Measurements from ENCODE around the gene ANK2. TPM values are rescaled to one million over a fixed set of nuclear protein-coding genes. Genes with fewer than 3 reads are reported as not detected.

ANK2 gene
- total RNA-seq, 1 donor from 2014 or later, result 121 TPM

DNA sequence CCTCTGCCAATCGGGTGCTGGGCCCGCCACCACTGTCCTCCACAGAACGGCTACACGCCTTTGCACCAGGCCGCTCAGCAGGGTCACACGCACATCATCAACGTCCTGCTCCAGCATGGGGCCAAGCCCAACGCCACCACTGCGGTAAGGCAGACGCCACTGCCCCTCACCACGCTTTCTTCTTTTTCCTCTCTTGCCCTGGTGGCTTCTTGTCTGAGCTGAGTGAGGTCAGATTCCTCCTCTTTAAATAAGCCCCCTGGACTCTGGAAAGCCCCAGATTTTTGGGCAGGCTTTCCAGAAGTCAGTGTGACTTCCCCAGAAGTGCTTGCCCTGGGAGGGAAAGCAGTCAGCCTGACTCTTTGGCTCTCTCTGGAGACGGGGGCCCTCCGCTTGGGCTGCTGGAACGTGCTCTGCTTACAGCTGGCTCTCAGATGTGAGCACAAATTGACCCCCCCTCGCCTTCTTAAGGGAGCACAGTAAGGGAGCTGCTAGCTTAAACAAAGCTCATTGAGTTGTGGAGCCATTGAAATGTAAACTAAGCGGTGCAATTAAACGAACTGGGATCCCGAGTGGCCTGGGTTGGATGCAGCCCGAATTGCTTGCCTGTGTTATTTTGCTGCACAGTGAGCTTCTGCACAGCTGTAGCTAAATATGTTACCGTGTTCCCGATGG lies 243.1 kb downstream of the ANK2 start:
- Histone ChIP-seq H3K27ac (peak overlapping the region; percentile 97), H3K9ac (no peak overlapping the region), H3F3A (ENCODE audit: low read depth) (peaks cover 52% of the 10 kb centered on the region), H3K36me3 (peaks cover 5% of the 10 kb centered on the region), H3K4me1 (peaks cover 69% of the 10 kb centered on the region), H3K9me3 (ENCODE audit: low read depth) (no peaks in the 10 kb centered on the region), H3K27me3 (no peaks in the 10 kb centered on the region), H3K4me3 (peak overlapping the region; percentile 27), H3K79me2 (ENCODE audit: low read depth) (peaks cover 3% of the 10 kb centered on the region), H2AFZ (replicated peaks) (peak overlapping the region; percentile 22), H4K20me1 (ENCODE audit: low read depth) (peaks cover 22% of the 10 kb centered on the region), H3K4me2 (peak overlapping the region; percentile 74)
- Mint-ChIP-seq H3K27ac (peak overlapping the region; percentile 97), H3K27me3 (ENCODE audit: insufficient read depth, low read depth) (no peaks in the 10 kb centered on the region), H3K4me1 (peaks cover 55% of the 10 kb centered on the region), H3K9me3 (no peaks in the 10 kb centered on the region), H3K36me3 (peaks cover 2% of the 10 kb centered on the region), H3K4me3 (peak overlapping the region; percentile 79)
- TF ChIP-seq EZH2phosphoT487 (IDR thresholded peaks at IDR 0.05) (peak; percentile 51), EZH2 (IDR thresholded peaks at IDR 0.05) (no peak)
- TF ChIP-seq, protein P1, sequence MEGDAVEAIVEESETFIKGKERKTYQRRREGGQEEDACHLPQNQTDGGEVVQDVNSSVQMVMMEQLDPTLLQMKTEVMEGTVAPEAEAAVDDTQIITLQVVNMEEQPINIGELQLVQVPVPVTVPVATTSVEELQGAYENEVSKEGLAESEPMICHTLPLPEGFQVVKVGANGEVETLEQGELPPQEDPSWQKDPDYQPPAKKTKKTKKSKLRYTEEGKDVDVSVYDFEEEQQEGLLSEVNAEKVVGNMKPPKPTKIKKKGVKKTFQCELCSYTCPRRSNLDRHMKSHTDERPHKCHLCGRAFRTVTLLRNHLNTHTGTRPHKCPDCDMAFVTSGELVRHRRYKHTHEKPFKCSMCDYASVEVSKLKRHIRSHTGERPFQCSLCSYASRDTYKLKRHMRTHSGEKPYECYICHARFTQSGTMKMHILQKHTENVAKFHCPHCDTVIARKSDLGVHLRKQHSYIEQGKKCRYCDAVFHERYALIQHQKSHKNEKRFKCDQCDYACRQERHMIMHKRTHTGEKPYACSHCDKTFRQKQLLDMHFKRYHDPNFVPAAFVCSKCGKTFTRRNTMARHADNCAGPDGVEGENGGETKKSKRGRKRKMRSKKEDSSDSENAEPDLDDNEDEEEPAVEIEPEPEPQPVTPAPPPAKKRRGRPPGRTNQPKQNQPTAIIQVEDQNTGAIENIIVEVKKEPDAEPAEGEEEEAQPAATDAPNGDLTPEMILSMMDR (IDR thresholded peaks at IDR 0.05), result no peak
- peak; percentile 92 for DNase-seq (ENCODE audit: low spot score)

DNA sequence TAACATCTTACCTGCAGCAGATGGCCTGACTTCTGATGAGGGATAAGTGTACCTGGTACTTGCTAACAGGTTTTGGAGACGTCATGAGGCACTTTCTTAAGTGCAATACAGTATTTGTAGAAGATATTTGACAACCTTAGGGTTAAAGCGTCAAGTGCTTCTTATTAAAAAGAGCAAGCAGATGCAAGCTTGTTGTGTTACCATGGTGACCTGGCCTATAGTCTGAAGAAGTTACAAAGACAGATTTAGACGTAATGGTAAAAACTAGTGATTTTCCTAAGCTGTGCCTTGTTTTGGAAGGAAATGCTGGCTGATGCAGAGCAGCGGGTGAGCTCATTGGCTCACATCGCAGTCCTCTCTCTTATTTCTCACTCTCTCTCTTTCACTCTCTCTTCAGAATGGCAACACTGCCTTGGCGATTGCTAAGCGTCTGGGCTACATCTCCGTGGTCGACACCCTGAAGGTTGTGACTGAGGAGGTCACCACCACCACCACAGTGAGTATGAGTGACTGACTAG lies 243.6 kb downstream of the ANK2 start:
- no peaks in the 10 kb centered on the region for H3K27me3 ChIP-seq
- no peak overlapping the region for H2AFZ ChIP-seq (replicated peaks)
- H3K4me3 Mint-ChIP-seq, result peak overlapping the region; percentile 79
- peak overlapping the region; percentile 97 for H3K27ac Mint-ChIP-seq
- peaks cover 2% of the 10 kb centered on the region for H3K36me3 Mint-ChIP-seq
- H4K20me1 ChIP-seq (ENCODE audit: low read depth), result peaks cover 22% of the 10 kb centered on the region
- peaks cover 69% of the 10 kb centered on the region for H3K4me1 ChIP-seq
- TF ChIP-seq, protein P1 (IDR thresholded peaks at IDR 0.05), result no peak
- TF ChIP-seq EZH2phosphoT487 (IDR thresholded peaks at IDR 0.05), result no peak
- no peak for TF ChIP-seq EZH2 (IDR thresholded peaks at IDR 0.05)
- H3K4me1 Mint-ChIP-seq, result peaks cover 55% of the 10 kb centered on the region
- H3K79me2 ChIP-seq (ENCODE audit: low read depth), result peaks cover 3% of the 10 kb centered on the region
- H3K27ac ChIP-seq, result peak overlapping the region; percentile 97
- H3K4me3 ChIP-seq, result peak overlapping the region; percentile 8
- H3K4me2 ChIP-seq, result peak overlapping the region; percentile 74
- peak; percentile 34 for DNase-seq (ENCODE audit: low spot score)
- H3K27me3 Mint-ChIP-seq (ENCODE audit: insufficient read depth, low read depth), result no peaks in the 10 kb centered on the region
- H3K9me3 ChIP-seq (ENCODE audit: low read depth), result no peaks in the 10 kb centered on the region
- H3F3A ChIP-seq (ENCODE audit: low read depth), result peaks cover 52% of the 10 kb centered on the region
- no peak overlapping the region for H3K9ac ChIP-seq
- H3K9me3 Mint-ChIP-seq, result no peaks in the 10 kb centered on the region
- peaks cover 5% of the 10 kb centered on the region for H3K36me3 ChIP-seq

GRCh38 chr4:113293674-113294073 lies 244.2 kb downstream of the ANK2 start:
- H2AFZ ChIP-seq (replicated peaks), result no peak overlapping the region

More at GRCh38 chr4:113293674-113294073, 244.2 kb downstream of the ANK2 start:
- Histone ChIP-seq H3K4me3 (peak overlapping the region; percentile 8), H3K27ac (peak overlapping the region; percentile 97), H3K36me3 (peaks cover 3% of the 10 kb centered on the region), H3K4me1 (peaks cover 69% of the 10 kb centered on the region), H3K27me3 (no peaks in the 10 kb centered on the region), H3F3A (ENCODE audit: low read depth) (peaks cover 52% of the 10 kb centered on the region), H3K79me2 (ENCODE audit: low read depth) (peaks cover 3% of the 10 kb centered on the region), H3K4me2 (peak overlapping the region; percentile 74), H4K20me1 (ENCODE audit: low read depth) (peaks cover 22% of the 10 kb centered on the region), H3K9ac (no peak overlapping the region), H3K9me3 (ENCODE audit: low read depth) (no peaks in the 10 kb centered on the region)
- TF ChIP-seq, protein P1 (IDR thresholded peaks at IDR 0.05), result peak; percentile 18
- TF ChIP-seq EZH2phosphoT487 (IDR thresholded peaks at IDR 0.05), result no peak
- Mint-ChIP-seq H3K9me3 (no peaks in the 10 kb centered on the region), H3K36me3 (peaks cover 2% of the 10 kb centered on the region), H3K27me3 (ENCODE audit: insufficient read depth, low read depth) (no peaks in the 10 kb centered on the region), H3K4me3 (peak overlapping the region; percentile 79), H3K4me1 (peaks cover 52% of the 10 kb centered on the region), H3K27ac (peak overlapping the region; percentile 82)
- DNase-seq (ENCODE audit: low spot score), result peak; percentile 25
